SK-N-SH (cell line): ENCODE results near the gene OLAH.

Experiments
- EP300 ChIP-seq, 2 experiments: IDR thresholded peaks; 2 replicates each; pipeline versions ENCODE4 v1.4.0 to v1.6.1; 2012; ENCODE audit warnings: borderline replicate concordance in 1 of 2, low read depth in 1 of 2, low read length in 1 of 2
- GABPA ChIP-seq: IDR thresholded peaks from 2 replicates; pipeline ENCODE4 v1.4.0; 2012; ENCODE audit warnings: low read depth, mild to moderate bottlenecking
- IRF3 ChIP-seq: fragments of 150-350 bp; IDR thresholded peaks from 2 replicates; pipeline ENCODE4 v1.6.1; 2016; ENCODE audit warnings: mild to moderate bottlenecking, low read depth, low read length
- JUND ChIP-seq: IDR thresholded peaks from 2 replicates; pipeline ENCODE4 v1.4.0; 2012
- POLR2AphosphoS5 ChIP-seq: IDR thresholded peaks from 2 replicates; pipeline ENCODE4 v1.6.1; 2012; ENCODE audit warnings: low read depth, low read length
- RAD21 ChIP-seq: IDR thresholded peaks from 2 replicates; pipeline ENCODE4 v1.6.1; 2012; ENCODE audit warnings: mild to moderate bottlenecking, low read length
- RCOR1 ChIP-seq: fragments of 150-350 bp; IDR thresholded peaks from 2 replicates; pipeline ENCODE4 v1.6.1; 2017; ENCODE audit warnings: antibody characterized with exemption, low read length
- SMC3 ChIP-seq: IDR thresholded peaks from 2 replicates; pipeline ENCODE4 v1.6.1; 2012; ENCODE audit warnings: low read depth, low read length, improper control_type of control experiment
- TAF1 ChIP-seq: IDR thresholded peaks from 2 replicates; pipeline ENCODE4 v1.6.1; 2012; ENCODE audit warnings: low read depth, mild to moderate bottlenecking, low read length, moderate library complexity, borderline replicate concordance
- USF1 ChIP-seq: IDR thresholded peaks from 2 replicates; pipeline ENCODE4 v1.4.0; 2012; ENCODE audit warnings: low read depth, borderline replicate concordance
- TF ChIP-seq, protein P1 (sequence below): fragments of 200-600 bp; sonication (generic); IDR thresholded peaks from 2 replicates; pipeline ENCODE4 v1.6.1; 2017; ENCODE audit warnings: antibody characterized with exemption, mild to moderate bottlenecking, moderate library complexity
- TF ChIP-seq, protein P2 (sequence below): fragments of 150-350 bp; IDR thresholded peaks from 2 replicates; pipeline ENCODE4 v1.6.1; 2017; ENCODE audit warnings: antibody characterized with exemption, low read length, low read depth, borderline replicate concordance
- TF ChIP-seq, protein P3 (sequence below): IDR thresholded peaks from 2 replicates; pipeline ENCODE4 v1.4.0; 2012; ENCODE audit warnings: low read depth

DNA sequence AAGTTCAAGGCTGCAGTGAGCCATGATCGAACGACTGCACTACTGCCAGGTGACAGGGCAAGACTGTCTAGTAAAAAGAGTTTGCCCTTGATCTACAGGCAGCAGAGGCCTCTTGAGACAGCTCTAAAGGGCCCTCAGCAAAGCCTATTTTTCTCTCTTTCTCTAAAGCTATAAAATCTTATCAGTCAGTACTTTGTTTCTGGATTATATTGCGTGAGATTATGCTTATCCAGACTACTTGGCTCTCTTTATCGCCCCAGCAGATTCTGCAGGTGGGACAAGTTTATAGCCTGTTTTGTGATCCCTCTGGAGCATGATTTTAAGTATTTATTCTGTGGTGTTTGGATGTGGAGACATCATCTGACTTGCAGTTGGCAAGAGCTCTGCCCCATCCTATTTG lies 56.1 kb downstream of the OLAH start:
- TF ChIP-seq POLR2AphosphoS5 (no peak), SMC3 (no peak), GABPA (no peak), EP300 (IDR thresholded peaks at IDR 0.05; ENCODE audit: borderline replicate concordance in 1 of 2, low read depth in 1 of 2, low read length in 1 of 2) (no peak), USF1 (no peak), JUND (no peak), RCOR1 (no peak), IRF3 (no peak), RAD21 (no peak), TAF1 (no peak)
- TF ChIP-seq, protein P1, sequence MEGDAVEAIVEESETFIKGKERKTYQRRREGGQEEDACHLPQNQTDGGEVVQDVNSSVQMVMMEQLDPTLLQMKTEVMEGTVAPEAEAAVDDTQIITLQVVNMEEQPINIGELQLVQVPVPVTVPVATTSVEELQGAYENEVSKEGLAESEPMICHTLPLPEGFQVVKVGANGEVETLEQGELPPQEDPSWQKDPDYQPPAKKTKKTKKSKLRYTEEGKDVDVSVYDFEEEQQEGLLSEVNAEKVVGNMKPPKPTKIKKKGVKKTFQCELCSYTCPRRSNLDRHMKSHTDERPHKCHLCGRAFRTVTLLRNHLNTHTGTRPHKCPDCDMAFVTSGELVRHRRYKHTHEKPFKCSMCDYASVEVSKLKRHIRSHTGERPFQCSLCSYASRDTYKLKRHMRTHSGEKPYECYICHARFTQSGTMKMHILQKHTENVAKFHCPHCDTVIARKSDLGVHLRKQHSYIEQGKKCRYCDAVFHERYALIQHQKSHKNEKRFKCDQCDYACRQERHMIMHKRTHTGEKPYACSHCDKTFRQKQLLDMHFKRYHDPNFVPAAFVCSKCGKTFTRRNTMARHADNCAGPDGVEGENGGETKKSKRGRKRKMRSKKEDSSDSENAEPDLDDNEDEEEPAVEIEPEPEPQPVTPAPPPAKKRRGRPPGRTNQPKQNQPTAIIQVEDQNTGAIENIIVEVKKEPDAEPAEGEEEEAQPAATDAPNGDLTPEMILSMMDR = no peak
- TF ChIP-seq, protein P2, sequence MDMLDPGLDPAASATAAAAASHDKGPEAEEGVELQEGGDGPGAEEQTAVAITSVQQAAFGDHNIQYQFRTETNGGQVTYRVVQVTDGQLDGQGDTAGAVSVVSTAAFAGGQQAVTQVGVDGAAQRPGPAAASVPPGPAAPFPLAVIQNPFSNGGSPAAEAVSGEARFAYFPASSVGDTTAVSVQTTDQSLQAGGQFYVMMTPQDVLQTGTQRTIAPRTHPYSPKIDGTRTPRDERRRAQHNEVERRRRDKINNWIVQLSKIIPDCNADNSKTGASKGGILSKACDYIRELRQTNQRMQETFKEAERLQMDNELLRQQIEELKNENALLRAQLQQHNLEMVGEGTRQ = no peak
- TF ChIP-seq, protein P3, sequence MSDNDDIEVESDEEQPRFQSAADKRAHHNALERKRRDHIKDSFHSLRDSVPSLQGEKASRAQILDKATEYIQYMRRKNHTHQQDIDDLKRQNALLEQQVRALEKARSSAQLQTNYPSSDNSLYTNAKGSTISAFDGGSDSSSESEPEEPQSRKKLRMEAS = no peak
